Measurements from ENCODE around the gene TNFSF12.

GRCh38 chr17:7557147-7557764, 8.4 kb downstream of the TNFSF12 start:
- TF ChIP-seq CTCF (optimal IDR thresholded peaks at IDR 0.05 in 1 of 3, IDR thresholded peaks at IDR 0.05 in 1 of 3, conservative IDR thresholded peaks at IDR 0.05 in 1 of 3; ENCODE audit: extremely low read depth in 1 of 3, insufficient read depth in 2 of 3, low read length in 3 of 3) = no peak
- no peak for TF ChIP-seq EZH2 (IDR thresholded peaks at IDR 0.05; ENCODE audit: low read length)
